Measurements from ENCODE around the gene SLC2A1.

SLC2A1 gene

DNA sequence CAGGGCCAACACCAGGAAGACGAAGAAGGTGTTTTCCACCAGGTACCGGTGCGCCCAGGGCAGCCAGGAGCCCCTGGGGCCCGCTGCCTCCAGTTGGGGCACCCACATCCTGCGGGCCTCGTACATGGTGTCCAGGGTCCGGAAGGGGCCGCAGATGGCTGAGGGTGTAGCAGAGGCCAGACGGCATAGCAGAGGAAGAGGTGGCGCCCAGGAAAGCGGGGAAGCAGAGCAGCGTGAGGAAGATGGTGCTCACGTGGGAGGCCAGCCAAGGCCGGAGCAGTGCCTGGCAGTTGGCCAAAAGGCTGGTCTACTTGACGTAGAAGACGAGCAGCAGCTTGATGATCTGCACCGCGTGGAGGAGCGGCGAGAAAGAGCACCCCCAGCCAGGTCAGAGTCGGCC lies 71.9 kb downstream of the SLC2A1 start:
- no peak for DNase-seq

- no peak for DNase-seq
These were observed 72.5 kb downstream of the SLC2A1 start for GRCh38 chr1:42886046-42886739.

DNA sequence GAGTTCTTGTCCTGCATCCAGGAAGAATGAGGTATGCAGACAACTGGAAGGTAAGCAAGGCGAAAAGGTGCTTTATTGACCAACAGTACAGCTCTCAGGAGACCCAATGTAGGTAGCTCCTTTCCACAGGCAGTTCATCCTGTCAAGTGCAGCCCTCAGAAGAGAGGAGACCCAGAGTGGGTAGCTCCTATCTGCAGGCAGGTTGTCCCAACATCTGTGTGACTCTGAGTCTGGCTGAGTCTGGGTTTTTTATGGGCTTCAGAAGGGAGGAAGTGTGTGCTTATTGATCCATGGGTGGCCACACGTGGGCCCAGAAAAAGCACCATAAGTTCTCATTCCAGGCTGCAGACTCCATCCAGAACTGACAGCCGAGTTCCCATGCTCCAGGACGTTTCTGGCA lies 78.3 kb downstream of the SLC2A1 start:
- DNase-seq, result no peak

DNA sequence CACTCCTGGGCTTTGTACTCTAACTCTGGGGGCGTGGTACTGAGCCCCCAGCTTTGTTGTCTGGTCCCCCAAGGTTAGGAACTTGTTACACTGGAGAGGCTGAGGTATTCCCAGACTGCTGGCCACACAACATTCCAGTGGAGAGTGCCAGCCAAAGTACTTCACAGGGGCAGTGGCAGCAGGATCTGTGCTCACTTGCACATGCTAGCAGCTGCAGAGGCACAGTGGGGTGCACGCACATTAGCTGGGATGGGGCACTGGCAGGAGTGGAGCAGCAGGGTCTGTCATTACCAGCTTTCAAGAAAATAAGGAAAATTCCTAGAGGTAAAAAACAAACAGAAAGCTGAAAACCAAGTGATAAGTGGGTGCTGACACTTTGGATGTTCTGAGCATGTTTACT lies 81.3 kb downstream of the SLC2A1 start:
- DNase-seq, result no peak

- no peak for DNase-seq
These were observed 82.7 kb downstream of the SLC2A1 start for GRCh38 chr1:42876009-42876408.
